ENCODE data around the gene CPE.
"Not testable (repeated sequence)": the region's sequence is repeated elsewhere in the genome, so short reads cannot be mapped to it uniquely, and the experiment has no call there.

Gene CPE

GRCh38 chr4:165448700-165449099 is 69.9 kb downstream of the CPE start:
- no peak overlapping the region for H3K4me3 ChIP-seq (ENCODE audit: control insufficient read depth, low read depth, low read length)
- TF ChIP-seq, protein P1, sequence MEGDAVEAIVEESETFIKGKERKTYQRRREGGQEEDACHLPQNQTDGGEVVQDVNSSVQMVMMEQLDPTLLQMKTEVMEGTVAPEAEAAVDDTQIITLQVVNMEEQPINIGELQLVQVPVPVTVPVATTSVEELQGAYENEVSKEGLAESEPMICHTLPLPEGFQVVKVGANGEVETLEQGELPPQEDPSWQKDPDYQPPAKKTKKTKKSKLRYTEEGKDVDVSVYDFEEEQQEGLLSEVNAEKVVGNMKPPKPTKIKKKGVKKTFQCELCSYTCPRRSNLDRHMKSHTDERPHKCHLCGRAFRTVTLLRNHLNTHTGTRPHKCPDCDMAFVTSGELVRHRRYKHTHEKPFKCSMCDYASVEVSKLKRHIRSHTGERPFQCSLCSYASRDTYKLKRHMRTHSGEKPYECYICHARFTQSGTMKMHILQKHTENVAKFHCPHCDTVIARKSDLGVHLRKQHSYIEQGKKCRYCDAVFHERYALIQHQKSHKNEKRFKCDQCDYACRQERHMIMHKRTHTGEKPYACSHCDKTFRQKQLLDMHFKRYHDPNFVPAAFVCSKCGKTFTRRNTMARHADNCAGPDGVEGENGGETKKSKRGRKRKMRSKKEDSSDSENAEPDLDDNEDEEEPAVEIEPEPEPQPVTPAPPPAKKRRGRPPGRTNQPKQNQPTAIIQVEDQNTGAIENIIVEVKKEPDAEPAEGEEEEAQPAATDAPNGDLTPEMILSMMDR (IDR thresholded peaks at IDR 0.05; ENCODE audit: control insufficient read depth, insufficient read depth, low read depth, low read length, missing control alignments): no peak
- DNase-seq (ENCODE audit: low read depth): no peak

DNA sequence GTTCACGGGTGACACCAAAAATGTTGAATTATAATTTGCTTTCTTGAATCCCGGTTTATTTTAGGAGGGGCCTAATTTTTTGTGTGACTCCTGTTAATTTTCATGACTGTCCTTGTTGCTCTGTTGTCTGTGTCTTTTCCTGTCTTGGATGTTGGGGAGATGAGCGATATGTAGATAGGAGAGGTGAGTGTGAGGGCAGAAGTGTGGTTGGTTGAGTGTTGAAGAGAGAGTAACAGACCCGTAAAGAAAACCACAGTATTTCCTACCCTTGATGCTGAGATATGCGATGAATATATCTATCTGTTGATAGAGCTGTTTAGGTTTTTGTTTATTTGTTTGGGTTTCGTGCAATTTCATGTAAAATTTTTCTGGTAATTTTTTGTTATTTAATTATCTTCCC is 70.5 kb downstream of the CPE start:
- H3K4me3 ChIP-seq (ENCODE audit: control insufficient read depth, low read depth, low read length): no peak overlapping the region
- TF ChIP-seq, protein P1 (IDR thresholded peaks at IDR 0.05; ENCODE audit: control insufficient read depth, insufficient read depth, low read depth, low read length, missing control alignments): no peak
- DNase-seq (ENCODE audit: low read depth): no peak

DNA sequence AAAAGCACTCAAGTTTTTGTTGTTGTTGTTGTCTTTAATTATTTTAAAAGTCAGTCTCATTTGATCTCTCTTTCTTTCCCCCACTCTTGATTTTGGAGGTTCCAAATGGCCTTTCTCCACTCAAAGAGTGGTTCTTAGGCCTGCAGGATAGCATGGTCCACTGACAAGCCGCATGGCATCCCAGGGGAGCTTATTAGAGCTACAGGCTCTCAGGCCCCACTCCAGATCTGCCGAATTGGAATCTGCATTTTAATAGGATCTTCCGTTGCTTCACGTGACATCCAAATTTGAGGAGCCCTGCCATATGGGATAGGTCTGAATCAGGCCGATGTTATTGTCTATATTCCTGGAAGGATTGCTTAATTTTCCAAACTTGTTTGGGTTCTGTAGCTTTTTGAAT is 72.1 kb downstream of the CPE start:
- TF ChIP-seq, protein P1 (IDR thresholded peaks at IDR 0.05; ENCODE audit: control insufficient read depth, insufficient read depth, low read depth, low read length, missing control alignments): no peak
- no peak overlapping the region for H3K4me3 ChIP-seq (ENCODE audit: control insufficient read depth, low read depth, low read length)
- no peak for DNase-seq (ENCODE audit: low read depth)

DNA sequence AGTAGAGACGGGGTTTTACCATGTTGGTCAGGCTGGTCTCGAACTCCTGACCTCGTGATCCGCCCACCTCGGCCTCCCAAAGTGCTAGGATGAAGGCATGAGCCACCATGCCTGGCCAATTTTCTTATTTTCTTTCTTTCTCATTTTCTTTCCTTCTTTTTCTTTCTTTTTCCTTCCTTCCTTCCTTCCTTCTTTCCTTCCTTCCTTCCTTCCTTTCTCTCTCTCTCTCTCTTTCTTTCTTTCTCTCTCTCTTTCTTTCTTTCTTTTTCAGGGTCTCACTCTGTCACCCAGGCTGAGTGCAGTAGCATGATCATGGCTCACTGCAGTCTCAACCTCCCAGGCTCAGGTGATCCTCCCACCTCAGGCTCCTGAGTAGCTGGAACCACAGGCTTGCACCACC is 74.3 kb downstream of the CPE start:
- DNase-seq (ENCODE audit: low read depth): not testable (repeated sequence)

DNA sequence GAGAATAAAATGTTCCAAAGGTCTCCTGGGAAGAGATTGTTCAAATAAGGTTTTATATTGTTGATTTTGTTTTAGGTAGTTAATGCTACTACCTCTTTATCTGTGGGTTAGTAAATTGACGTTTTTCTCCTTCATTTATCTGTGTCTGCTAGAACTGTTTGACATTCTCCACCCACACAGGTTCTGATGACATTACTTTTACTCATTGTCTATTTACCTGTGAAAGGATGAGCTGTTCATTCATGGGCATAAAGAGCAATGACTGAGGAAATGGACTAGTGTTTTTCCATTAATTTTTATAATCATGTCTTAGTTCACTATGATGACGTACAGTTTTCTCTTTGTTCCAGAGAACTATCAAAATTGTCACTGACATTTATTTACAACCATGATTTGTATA is 75.6 kb downstream of the CPE start:
- H3K4me3 ChIP-seq (ENCODE audit: control insufficient read depth, low read depth, low read length): no peak overlapping the region
- no peak for DNase-seq (ENCODE audit: low read depth)
- TF ChIP-seq, protein P1 (IDR thresholded peaks at IDR 0.05; ENCODE audit: control insufficient read depth, insufficient read depth, low read depth, low read length, missing control alignments): no peak

More for the DNA sequence above, 74.3 kb downstream of the CPE start:
- not testable (repeated sequence) for H3K4me3 ChIP-seq (ENCODE audit: control insufficient read depth, low read depth, low read length)

- TF ChIP-seq, protein P1 (IDR thresholded peaks at IDR 0.05; ENCODE audit: control insufficient read depth, insufficient read depth, low read depth, low read length, missing control alignments): no peak
- no peak for DNase-seq (ENCODE audit: low read depth)
- no peak overlapping the region for H3K4me3 ChIP-seq (ENCODE audit: control insufficient read depth, low read depth, low read length)
Measured at GRCh38 chr4:165457793-165458192, 79.0 kb downstream of the CPE start.

GRCh38 chr4:165458471-165458870 is 79.7 kb downstream of the CPE start:
- TF ChIP-seq, protein P1 (IDR thresholded peaks at IDR 0.05; ENCODE audit: control insufficient read depth, insufficient read depth, low read depth, low read length, missing control alignments): no peak
- no peak for DNase-seq (ENCODE audit: low read depth)
- no peak overlapping the region for H3K4me3 ChIP-seq (ENCODE audit: control insufficient read depth, low read depth, low read length)

All from AG09309 (cell line).